H1 (cell line): ENCODE measurements around the gene CRYBG1. TPM values are rescaled to one million over a fixed set of nuclear protein-coding genes. Genes with fewer than 3 reads are reported as not detected.

ENCODE experiments used
- ATF2 ChIP-seq: IDR thresholded peaks from 2 replicates; pipeline ENCODE4 v1.6.1; 2012; ENCODE audit warnings: low read length, inconsistent platforms
- BACH1 ChIP-seq: IDR thresholded peaks from 2 replicates; pipeline ENCODE4 v1.6.1; 2012; ENCODE audit warnings: low read length, improper control_type of control experiment
- BRCA1 ChIP-seq: IDR thresholded peaks from 2 replicates; pipeline ENCODE4 v1.6.1; 2012; ENCODE audit warnings: low read depth, low read length, improper control_type of control experiment
- E2F6 ChIP-seq: IDR thresholded peaks from 2 replicates; pipeline ENCODE4 v1.6.1; 2012; ENCODE audit warnings: inconsistent platforms
- GABPA ChIP-seq: IDR thresholded peaks from 2 replicates; pipeline ENCODE4 v1.6.1; 2011; ENCODE audit warnings: mild to moderate bottlenecking, low read length, moderate library complexity, borderline replicate concordance; ENCODE audit not compliant: insufficient read depth
- RFX5 ChIP-seq: IDR thresholded peaks from 2 replicates; pipeline ENCODE4 v1.6.1; 2011; ENCODE audit warnings: low read depth, low read length, improper control_type of control experiment, borderline replicate concordance
- RNF2 ChIP-seq: fragments of 200-900, 300-1000 bp; sonication (generic); IDR thresholded peaks from 2 replicates; pipeline ENCODE4 v1.7.1; 2016; ENCODE audit warnings: borderline replicate concordance, low read depth, mild to moderate bottlenecking, antibody characterized with exemption, low read length; ENCODE audit not compliant: poor library complexity, severe bottlenecking; ENCODE audit errors: missing control alignments
- RXRA ChIP-seq: IDR thresholded peaks from 2 replicates; pipeline ENCODE4 v1.6.1; 2011; ENCODE audit warnings: low read depth, mild to moderate bottlenecking, low read length, moderate library complexity; ENCODE audit not compliant: insufficient read depth
- TAF1 ChIP-seq: IDR thresholded peaks from 2 replicates; pipeline ENCODE4 v1.6.1; 2011; ENCODE audit warnings: mild to moderate bottlenecking, low read depth, low read length
- polyA plus RNA-seq, 7 experiments: library from polyadenylated mRNA; depleted of rRNA in 3 of 7; stranded (reverse) in 5 of 7; unstranded in 2 of 7; fragments of >200 nt in 5 of 7; fragments of 200-250 nt in 2 of 7; gene quantifications; 1 replicate in 5 of 7; 2 replicates in 1 of 7; 4 replicates in 1 of 7; pipeline versions ENCODE4 v1.2.1 to v1.2.3, GENCODE V29; 2011 to 2013; ENCODE audit warnings: missing spikeins in 2 of 7, mixed read lengths in 2 of 7
- total RNA-seq: library from RNA; stranded (reverse); fragmentation: NEBNext Ultra II Directional; extraction: Animal tissue kit (Norgen Biotek cat#: 25700); gene quantifications from 2 replicates; pipeline ENCODE4 v1.2.1, GENCODE V29; 2021

CRYBG1 gene
- total and polyA plus RNA-seq, 2 of the 8 experiments (the other 6 are each of a cell fraction or from before 2014, with no cell fraction given), result 2.2 to 11.6 TPM

GRCh38 chr6:106451439-106451838 lies 90.9 kb downstream of the CRYBG1 start (continued):
- TF ChIP-seq ATF2 (no peak), BACH1 (no peak), BRCA1 (no peak), TAF1 (no peak), RNF2 (no peak), RFX5 (no peak), RXRA (no peak), E2F6 (no peak), GABPA (no peak)
- TF ChIP-seq, all 59 proteins: peak for 0
